Stimulated activated CD4-positive, alpha-beta T cell treated with anti-CD3 and anti-CD28 coated beads, Interleukin-1b, Interleukin-23, amount 100 ng/mL, for 4 hours (primary cell): ENCODE measurements around the gene INAFM1.

Source experiments
- DNase-seq, 2 donors: peaks; one replicate each; pipeline ENCODE4 v3.0.0-alpha.2; 2020; ENCODE audit warnings: low read depth in 2 of 2

INAFM1 gene

DNA sequence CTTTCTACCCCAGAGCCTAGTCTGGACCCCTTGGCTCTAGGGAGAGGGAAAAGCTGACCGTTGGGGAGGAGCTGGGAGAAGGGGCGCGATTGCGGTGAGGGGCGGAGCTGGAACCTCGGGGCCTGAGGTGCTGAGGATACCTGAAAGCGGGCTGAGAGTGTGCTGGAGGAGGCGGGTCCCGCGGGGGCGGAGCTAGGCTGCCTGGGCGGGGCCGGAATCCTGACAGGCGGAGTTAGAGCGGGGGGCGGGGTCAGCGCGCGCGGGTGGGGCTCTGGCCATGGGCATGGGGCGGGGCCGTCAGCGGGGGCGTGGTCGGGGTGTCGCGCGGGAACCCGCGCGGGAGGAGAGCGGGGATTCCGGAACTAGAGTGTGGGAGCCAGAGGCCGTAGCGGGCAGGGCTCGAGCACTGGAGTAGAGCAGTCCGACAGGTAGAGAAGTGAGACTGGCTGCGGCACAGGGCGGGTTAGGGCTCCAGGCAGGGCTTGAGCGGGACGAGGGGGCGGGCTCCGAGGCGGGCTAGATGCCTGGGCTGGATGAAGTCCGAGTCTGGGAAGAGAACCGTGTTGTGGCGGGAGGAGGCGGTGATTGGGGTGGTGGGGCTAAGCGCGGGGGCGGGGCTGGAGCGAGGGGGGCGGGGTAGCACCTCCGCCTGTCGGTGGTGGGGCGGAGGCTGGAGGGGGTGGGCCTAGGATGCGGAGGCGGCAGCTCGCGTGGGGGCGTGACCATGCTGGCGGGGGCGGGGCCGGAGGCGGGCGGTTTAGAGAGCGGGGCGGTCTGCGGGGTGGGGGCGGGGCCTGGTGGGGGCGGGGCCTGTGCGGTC lies at the start of gene INAFM1:
Gene INAFM1 (plus strand): TSS at position 815 of the 820 bp plus-strand sequence. CDS start 35 bp downstream, outside the sequence.
- DNase-seq, result peak; percentile 100

GRCh38 chr19:47225746-47226425 lies 48.8 kb upstream of the INAFM1 start:
- peak; percentile 78 to 83 for DNase-seq

DNA sequence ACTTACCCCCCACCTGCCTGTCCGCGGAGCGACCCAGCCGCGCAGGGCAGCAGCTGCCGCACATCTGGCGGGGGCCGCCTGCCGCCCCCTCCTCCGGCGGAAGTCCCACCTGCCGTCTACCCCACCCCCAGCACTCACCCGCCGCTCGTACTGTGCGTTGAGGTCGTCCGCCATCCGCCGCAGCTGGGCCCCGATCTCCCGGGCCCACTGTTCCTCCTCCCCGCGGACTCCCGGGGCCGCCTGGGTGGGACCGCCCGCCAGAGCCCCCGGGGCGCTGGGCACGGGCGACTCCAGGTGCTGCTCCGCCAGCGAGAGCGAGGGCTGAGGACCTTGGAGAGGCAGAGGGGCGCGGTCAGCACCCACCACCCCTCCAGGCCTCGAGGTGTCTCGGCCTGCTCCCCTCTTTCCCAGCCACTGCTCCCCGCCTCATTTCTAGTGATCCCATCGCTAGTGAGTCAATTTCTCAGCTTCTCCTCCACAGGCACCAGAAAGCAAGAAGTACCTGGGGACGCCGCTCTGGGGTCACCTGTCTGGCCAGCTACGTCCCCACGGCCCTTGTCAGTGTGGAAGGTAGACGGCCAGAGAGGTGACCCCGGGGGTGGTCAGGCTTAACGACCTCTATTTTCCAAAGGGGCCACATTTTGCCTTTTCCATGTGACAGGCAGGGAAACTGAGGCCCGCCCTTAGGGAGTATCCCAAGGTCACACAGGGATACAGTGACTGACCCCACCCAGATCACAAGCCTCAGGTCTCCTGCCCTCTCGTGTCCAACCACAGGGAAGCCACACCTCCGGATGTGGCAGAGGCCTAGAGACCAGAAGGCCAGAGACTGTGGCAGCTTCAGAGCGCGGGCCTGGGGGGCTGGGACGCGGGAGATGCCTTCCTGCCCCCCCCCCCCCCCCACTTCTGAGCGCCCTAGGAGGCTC lies 48.0 kb upstream of the INAFM1 start:
- DNase-seq, result no peak

DNA sequence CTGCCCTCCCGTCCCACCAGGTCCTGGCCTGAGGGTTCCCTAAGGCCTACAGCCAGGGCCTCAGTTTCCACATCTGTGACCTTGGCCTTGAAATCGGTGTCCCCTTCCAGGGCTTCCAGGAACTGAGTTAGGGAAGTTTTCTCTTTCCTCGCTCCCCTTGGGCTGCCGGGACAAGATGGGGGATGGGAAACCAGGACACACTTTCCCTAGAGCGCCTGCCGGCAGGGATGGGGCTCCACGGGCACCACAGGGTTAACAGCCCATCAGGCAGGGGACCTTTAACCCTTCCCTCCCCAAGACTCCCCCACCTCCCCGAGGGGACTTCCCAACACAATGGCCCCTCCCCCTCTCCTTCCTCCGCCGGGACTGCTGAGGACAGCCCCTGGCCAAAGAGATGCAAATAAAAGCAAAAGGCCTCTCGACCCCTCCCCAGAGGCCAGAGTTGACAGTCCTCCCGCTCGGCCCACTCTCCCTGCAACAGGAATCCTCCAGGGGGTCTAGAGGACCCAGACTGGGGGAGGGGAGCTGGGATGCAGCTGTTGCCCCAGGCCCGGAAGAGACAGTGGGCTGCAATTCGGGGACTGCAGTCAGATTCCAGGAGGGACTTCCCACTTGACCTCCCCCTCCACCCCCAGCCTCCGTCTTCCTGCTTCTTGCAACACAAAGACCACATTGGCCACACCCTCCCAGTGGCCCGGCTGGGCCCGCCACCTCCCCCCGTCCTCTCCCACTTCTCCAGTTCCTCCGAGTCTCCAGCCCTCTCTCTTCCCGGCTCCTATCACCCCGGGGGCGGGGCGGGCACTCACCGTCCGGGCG lies 47.1 kb upstream of the INAFM1 start:
- no peak for DNase-seq

DNA sequence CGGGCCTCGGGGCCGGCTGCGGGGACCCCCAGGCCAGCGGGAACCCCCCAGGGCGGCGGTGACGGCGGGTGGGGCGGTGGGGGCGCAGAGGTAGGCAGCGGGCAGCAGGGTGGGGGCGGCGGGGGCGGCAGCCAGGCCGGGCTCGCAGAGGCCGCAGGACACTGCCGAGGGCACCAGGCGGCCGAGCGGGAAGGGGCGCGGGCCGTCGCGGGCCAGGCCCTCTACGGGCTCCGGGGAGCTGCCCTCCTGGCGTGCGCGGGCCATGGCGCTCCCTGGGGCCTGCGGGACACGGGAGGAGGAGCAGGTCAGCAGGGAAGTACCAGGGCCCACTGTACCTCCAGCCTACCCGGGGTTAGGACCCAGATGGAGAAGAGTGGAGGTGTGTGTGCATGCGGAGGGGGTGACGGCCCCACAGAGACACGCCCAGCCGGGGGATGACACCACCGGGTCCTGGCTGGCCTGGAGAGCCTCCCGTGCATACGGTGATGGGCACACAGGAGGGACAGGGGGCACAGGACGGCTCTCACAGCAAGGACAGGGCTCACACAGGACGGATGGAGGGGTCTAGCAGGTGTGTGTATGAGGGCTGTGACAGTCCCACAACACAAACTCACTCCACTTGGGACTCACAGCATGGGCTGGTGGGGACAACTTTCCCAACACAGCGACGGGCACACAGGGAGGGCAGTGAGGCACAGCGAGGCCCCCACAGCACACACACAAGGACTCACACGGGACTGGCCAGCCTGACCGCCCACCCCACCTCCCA lies 46.3 kb upstream of the INAFM1 start:
- DNase-seq, result no peak

GRCh38 chr19:47228937-47229675 lies 45.6 kb upstream of the INAFM1 start:
- DNase-seq, result no peak

GRCh38 chr19:47229676-47230053 lies 45.0 kb upstream of the INAFM1 start:
- no peak for DNase-seq

- DNase-seq, result peak; percentile 71 to 73
These were observed 44.4 kb upstream of the INAFM1 start for GRCh38 chr19:47230054-47230920.

- no peak for DNase-seq
These were observed 43.8 kb upstream of the INAFM1 start, which contains the start of gene BBC3 for GRCh38 chr19:47230921-47231214. Gene BBC3 (minus strand): TSS chr19:47231199. CDS start chr19:47228431, 2,768 bp downstream.

GRCh38 chr19:47231215-47232054 lies 43.2 kb upstream of the INAFM1 start:
- DNase-seq, result peak; percentile 89 to 93

DNA sequence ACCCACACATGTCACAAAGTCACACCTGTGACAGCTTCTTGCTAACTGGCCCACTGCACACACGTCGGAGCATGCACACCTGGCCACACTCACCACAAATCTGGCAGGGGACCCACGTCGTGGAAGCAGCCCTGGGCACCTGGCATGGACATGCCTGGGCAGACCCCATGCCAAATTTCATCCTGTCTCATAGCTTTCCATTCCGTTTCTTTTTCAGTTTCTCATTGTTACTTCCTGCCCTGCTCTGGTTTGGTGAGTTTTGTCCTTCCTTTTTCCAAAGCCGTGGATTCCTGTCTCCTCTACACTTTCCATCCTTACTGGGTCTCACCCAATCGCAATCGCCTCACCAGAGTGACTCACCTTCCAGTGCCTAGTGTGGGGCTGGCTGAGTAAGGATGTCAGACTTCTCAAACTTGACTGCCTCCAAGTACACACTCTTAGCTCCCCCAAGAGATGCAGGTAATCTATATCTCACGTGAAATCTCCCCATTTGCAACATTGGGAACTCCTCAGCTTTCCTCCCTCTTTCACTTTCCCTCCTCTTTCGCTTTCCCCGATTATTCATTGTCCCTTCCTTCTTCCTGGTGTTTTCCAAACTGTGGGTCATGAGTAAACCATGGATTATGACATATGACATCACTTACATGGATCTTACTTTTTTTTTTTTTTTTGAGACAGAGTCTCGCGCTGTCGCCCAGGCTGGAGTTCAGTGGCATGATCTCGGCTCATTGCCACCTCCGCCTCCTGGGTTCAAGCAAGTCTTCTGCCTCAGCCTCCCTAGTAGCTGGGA lies 42.1 kb upstream of the INAFM1 start:
- no peak for DNase-seq

DNA sequence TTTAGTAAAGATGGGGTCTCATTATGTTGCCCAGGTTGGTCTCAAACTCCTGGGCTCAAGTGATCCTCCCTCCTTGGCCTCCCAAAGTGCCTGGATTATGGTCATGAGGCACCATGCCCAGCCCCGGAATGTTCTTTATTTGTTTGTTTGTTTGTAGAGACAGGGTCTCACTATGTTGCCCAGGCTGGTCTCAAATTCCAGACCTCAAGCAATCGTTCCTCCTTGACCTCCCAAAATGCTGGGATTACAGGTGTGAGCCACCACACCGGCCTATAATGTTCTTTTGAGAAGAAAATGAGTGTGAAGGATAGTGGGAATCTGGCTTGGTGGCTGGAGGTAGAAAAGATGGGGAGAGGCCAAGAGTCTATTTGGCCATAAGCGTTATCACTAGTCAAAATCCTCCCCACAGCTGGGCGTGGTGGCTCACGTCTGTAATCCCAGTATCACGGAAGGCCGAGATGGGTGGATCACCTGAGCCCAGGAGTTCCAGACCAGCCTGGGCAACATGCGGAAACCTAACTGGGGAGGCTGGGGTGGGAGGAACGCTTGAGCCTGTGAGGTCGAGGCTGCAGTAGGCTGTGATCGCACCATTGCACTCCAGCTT lies 38.5 kb upstream of the INAFM1 start:
- no peak for DNase-seq

DNA sequence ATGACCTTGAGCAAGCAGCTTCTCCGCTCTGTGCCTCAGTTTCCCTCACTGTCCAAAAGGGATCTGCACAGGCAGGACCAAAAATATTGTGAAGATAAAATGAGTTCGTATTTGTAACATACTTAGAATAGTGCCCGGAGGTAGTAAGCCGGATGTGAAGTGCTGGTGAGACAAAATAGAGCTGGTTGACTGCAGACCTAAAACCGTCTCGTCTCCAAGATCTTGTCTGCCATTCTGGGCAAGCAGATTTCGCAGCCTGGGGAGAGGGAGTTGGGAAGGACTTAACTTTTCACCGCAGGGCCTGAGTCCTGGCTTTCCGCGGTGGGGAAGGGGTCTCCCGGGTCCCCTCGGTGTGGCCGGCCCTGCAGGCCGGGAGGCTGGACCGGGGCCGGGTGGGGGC lies 35.5 kb upstream of the INAFM1 start:
- no peak for DNase-seq

DNA sequence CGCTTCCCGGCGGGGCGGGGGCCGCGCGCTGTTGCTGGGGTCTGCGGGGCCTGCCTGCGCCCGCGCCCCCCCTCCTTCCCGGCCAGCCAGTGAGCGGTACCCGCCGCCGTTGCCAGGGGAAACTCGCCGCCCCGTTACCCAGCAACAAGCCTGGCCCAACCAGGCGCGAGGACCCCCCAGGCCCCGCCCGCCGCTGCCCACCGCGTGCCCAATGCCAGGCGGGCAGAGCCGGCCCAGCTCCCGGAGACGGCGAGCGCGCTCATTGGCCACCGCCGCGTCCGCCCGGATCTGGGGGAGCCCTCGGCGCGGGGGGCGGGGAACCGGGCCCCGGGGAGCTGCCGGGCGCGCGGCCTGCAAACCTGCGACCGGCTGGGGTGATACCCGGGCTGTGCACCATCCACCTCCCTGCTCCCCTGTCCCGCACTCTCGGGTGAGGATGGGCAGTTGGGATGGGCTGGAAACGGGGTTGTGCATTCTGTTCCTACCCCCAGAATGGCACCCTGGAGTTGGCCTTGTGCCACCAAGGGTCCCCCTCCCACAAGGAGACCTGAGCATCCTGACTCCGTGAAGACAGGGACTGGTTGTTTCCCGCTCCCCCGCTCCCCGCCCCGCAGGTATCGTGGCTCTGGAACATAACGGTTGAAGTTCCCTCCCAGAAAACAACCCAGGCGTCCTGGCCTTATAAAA lies 34.9 kb upstream of the INAFM1 start:
- DNase-seq, result no peak

- no peak for DNase-seq
These were observed 34.1 kb upstream of the INAFM1 start for GRCh38 chr19:47240556-47240955.
